ENCODE results near the gene TOGARAM2. TPM values are rescaled to one million over a fixed set of nuclear protein-coding genes. Genes with fewer than 3 reads are reported as not detected.

TOGARAM2 gene
- total and polyA plus RNA-seq, 2 experiments from 2014 or later, result 1.8 TPM

- TF ChIP-seq, protein P1, sequence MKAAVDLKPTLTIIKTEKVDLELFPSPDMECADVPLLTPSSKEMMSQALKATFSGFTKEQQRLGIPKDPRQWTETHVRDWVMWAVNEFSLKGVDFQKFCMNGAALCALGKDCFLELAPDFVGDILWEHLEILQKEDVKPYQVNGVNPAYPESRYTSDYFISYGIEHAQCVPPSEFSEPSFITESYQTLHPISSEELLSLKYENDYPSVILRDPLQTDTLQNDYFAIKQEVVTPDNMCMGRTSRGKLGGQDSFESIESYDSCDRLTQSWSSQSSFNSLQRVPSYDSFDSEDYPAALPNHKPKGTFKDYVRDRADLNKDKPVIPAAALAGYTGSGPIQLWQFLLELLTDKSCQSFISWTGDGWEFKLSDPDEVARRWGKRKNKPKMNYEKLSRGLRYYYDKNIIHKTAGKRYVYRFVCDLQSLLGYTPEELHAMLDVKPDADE (IDR thresholded peaks at IDR 0.05), result no peak
- TF ChIP-seq EZH2phosphoT487 (IDR thresholded peaks at IDR 0.05; ENCODE audit: unreplicated experiment) (no peak), ZNF331 (CRISPR knock-in tag; IDR thresholded peaks at IDR 0.05; ENCODE audit: low read depth) (no peak), EZH2 (IDR thresholded peaks at IDR 0.05; ENCODE audit: low read depth, unreplicated experiment) (no peak), CTCF (conservative IDR thresholded peaks at IDR 0.05; ENCODE audit: low read depth in 2 of 2) (no peak), STAT1 (IDR thresholded peaks at IDR 0.05; ENCODE audit: unreplicated experiment) (no peak), REST (IDR thresholded peaks at IDR 0.05; ENCODE audit: unreplicated experiment) (no peak), POLR2AphosphoS5 (IDR thresholded peaks at IDR 0.05; ENCODE audit: low read depth) (no peak), CREB1 (CRISPR knock-in tag; IDR thresholded peaks at IDR 0.05; ENCODE audit: low read depth) (no peak), NANOG (IDR thresholded peaks at IDR 0.05; ENCODE audit: borderline replicate concordance) (no peak)
- TF ChIP-seq, protein P2, sequence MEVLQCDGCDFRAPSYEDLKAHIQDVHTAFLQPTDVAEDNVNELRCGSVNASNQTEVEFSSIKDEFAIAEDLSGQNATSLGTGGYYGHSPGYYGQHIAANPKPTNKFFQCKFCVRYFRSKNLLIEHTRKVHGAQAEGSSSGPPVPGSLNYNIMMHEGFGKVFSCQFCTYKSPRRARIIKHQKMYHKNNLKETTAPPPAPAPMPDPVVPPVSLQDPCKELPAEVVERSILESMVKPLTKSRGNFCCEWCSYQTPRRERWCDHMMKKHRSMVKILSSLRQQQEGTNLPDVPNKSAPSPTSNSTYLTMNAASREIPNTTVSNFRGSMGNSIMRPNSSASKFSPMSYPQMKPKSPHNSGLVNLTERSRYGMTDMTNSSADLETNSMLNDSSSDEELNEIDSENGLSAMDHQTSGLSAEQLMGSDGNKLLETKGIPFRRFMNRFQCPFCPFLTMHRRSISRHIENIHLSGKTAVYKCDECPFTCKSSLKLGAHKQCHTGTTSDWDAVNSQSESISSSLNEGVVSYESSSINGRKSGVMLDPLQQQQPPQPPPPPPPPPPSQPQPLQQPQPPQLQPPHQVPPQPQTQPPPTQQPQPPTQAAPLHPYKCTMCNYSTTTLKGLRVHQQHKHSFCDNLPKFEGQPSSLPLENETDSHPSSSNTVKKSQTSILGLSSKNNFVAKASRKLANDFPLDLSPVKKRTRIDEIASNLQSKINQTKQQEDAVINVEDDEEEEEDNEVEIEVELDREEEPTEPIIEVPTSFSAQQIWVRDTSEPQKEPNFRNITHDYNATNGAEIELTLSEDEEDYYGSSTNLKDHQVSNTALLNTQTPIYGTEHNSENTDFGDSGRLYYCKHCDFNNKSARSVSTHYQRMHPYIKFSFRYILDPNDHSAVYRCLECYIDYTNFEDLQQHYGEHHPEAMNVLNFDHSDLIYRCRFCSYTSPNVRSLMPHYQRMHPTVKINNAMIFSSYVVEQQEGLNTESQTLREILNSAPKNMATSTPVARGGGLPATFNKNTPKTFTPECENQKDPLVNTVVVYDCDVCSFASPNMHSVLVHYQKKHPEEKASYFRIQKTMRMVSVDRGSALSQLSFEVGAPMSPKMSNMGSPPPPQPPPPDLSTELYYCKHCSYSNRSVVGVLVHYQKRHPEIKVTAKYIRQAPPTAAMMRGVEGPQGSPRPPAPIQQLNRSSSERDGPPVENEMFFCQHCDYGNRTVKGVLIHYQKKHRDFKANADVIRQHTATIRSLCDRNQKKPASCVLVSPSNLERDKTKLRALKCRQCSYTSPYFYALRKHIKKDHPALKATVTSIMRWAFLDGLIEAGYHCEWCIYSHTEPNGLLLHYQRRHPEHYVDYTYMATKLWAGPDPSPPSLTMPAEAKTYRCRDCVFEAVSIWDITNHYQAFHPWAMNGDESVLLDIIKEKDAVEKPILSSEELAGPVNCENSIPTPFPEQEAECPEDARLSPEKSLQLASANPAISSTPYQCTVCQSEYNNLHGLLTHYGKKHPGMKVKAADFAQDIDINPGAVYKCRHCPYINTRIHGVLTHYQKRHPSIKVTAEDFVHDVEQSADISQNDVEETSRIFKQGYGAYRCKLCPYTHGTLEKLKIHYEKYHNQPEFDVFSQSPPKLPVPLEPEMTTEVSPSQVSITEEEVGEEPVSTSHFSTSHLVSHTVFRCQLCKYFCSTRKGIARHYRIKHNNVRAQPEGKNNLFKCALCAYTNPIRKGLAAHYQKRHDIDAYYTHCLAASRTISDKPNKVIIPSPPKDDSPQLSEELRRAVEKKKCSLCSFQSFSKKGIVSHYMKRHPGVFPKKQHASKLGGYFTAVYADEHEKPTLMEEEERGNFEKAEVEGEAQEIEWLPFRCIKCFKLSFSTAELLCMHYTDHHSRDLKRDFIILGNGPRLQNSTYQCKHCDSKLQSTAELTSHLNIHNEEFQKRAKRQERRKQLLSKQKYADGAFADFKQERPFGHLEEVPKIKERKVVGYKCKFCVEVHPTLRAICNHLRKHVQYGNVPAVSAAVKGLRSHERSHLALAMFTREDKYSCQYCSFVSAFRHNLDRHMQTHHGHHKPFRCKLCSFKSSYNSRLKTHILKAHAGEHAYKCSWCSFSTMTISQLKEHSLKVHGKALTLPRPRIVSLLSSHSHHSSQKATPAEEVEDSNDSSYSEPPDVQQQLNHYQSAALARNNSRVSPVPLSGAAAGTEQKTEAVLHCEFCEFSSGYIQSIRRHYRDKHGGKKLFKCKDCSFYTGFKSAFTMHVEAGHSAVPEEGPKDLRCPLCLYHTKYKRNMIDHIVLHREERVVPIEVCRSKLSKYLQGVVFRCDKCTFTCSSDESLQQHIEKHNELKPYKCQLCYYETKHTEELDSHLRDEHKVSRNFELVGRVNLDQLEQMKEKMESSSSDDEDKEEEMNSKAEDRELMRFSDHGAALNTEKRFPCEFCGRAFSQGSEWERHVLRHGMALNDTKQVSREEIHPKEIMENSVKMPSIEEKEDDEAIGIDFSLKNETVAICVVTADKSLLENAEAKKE (CRISPR knock-in tag; IDR thresholded peaks at IDR 0.05), result no peak
- Histone ChIP-seq H3K36me3 (ENCODE audit: insufficient read depth) (no peaks in the 10 kb centered on the region), H3K27me3 (ENCODE audit: insufficient read depth) (no peaks in the 10 kb centered on the region), H3K9me2 (ENCODE audit: insufficient read depth) (no peaks in the 10 kb centered on the region), H3K27ac (ENCODE audit: low read depth) (no peak overlapping the region), H3K4me2 (no peak overlapping the region), H3K79me2 (replicated peaks; ENCODE audit: insufficient read depth) (no peaks in the 10 kb centered on the region), H4K20me1 (replicated peaks; ENCODE audit: insufficient read depth) (no peaks in the 10 kb centered on the region), H3K4me3 (no peak overlapping the region), H2AFZ (no peak overlapping the region), H3F3A (replicated peaks; ENCODE audit: low read depth) (no peaks in the 10 kb centered on the region), H3K4me1 (ENCODE audit: insufficient read depth) (0 out of 2 replicates have a peak, but pooled peaks cover 4% of the 10 kb centered on the region)
- H3K4me3 Mint-ChIP-seq, result no peak overlapping the region
- H3K27me3 Mint-ChIP-seq (ENCODE audit: insufficient read depth, low read depth, poor library complexity), result peaks cover 6% of the 10 kb centered on the region
- no peak overlapping the region for H3K27ac Mint-ChIP-seq
- no peaks in the 10 kb centered on the region for H3K9me3 Mint-ChIP-seq
- H3K36me3 Mint-ChIP-seq (ENCODE audit: low read depth), result no peaks in the 10 kb centered on the region
- DNase-seq (ENCODE audit: low spot score) (no peak), ATAC-seq (no peak)
- H3K4me1 Mint-ChIP-seq, result peaks cover 19% of the 10 kb centered on the region
Observed at GRCh38 chr2:29013057-29013780, 32.1 kb downstream of the TOGARAM2 start.

All from GM23338 (cell line).